Omental fat pad (tissue), 4 donors: ENCODE data around the gene CACNA2D3. TPM values are rescaled to one million over a fixed set of nuclear protein-coding genes. Genes with fewer than 3 reads are reported as not detected.

Experiments used
- ATAC-seq: fragments of 150-250 bp; one replicate; pipeline ENCODE4 v1.9.1; 2016; ENCODE audit warnings: mild to moderate bottlenecking, moderate library complexity; ENCODE audit not compliant: low FRiP score
- DNase-seq: peaks from one replicate; pipeline ENCODE4 v3.0.0-alpha.2; 2019; ENCODE audit warnings: low spot score
- CTCF ChIP-seq, 3 donors: fragments of 450-650 bp; IDR thresholded peaks; one replicate each; pipeline ENCODE4 v1.5.1; 2016 to 2017; ENCODE audit warnings: antibody characterized with exemption in 3 of 3, mild to moderate bottlenecking in 3 of 3, moderate library complexity in 2 of 3
- total RNA-seq, 4 donors: library from RNA; depleted of rRNA; stranded (reverse); fragments of >200 nt; gene quantifications; one replicate each; pipeline ENCODE4 v1.1.0, GENCODE V29; 2016

Gene CACNA2D3
- total RNA-seq, 4 donors from 2014 or later, result 2.6 to 6.1 (median 4.5) TPM

- DNase-seq (no peak), ATAC-seq (no peak)
Measured at GRCh38 chr3:54818942-54819341, 696.6 kb downstream of the CACNA2D3 start.

GRCh38 chr3:54819946-54820345, 697.6 kb downstream of the CACNA2D3 start:
- DNase-seq (no peak), ATAC-seq (no peak)
- TF ChIP-seq CTCF (IDR thresholded peaks at IDR 0.05), result no peak

More at GRCh38 chr3:54818942-54819341, 696.6 kb downstream of the CACNA2D3 start:
- TF ChIP-seq CTCF (IDR thresholded peaks at IDR 0.05), result no peak

DNA sequence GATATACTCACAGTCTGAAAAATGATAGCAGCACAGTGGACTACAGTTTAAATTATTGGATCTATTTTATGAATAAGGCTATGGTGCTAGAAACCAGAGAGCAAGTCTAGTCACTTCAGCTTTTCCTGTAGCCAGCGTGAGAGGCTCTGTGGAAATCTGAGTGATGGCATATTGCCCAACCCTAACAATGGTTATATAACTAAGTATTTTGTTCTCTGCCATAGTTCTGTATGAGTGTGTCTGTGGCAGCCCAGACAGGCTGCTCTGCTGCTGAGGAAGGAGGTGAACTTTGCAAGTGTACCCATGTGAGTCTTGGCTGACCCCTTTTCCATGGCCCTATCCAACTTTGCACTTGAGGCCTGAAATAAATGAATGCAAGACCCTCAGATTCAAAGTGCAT, 699.9 kb downstream of the CACNA2D3 start:
- ATAC-seq (no peak), DNase-seq (no peak)
- TF ChIP-seq CTCF (IDR thresholded peaks at IDR 0.05), result no peak

DNA sequence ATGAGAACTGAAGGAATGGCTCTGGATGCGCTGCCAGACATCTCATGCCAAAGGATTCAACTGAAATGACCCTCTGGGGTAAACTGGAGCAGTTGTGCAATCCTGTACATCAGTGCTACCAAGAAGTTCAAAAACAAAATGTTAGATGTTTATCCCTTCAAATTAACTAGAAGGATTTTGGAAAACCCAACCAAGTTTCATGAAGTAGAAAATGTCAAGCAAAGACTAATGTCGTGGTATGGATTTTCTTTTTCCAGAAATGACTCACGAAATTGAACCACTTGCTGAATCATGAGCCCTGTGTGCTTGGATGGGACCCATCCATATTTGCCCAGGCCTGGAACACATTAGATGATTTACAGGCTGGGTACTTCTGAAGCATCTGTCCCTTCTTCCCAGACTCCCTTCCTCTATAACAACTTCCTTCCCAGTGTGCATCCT, 703.9 kb downstream of the CACNA2D3 start:
- DNase-seq (no peak), ATAC-seq (no peak)
- no peak for TF ChIP-seq CTCF (IDR thresholded peaks at IDR 0.05)

DNA sequence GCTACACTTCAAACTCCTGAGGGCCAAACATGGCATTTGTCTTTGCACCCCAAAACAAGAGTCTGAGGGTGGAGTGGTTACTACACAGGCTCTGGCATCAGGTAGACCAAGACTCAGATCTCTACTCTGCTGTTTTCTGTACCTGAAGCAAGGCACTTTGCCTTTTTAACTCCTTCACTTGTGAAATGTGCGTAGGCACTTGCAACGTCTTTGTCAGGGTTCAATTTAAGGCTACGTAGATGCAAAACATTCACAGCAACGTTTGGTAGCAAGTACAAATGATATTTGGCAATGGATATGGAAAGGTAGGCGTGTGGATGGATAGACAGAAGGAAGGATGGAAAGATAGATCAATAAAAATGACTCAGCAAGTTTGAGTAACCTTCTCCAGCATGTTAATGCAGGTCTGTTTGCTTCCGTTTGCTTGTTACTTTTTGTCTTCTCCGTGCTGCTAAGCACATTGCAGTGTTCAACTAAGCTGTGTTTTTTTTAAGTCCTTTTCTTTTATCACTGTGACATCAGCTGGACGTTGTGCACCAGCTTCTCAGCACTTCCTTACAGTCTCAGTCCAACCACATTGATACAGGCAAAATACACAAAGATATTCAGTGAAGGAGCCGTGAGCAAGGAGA, 704.8 kb downstream of the CACNA2D3 start:
- no peak for TF ChIP-seq CTCF (IDR thresholded peaks at IDR 0.05)

DNA sequence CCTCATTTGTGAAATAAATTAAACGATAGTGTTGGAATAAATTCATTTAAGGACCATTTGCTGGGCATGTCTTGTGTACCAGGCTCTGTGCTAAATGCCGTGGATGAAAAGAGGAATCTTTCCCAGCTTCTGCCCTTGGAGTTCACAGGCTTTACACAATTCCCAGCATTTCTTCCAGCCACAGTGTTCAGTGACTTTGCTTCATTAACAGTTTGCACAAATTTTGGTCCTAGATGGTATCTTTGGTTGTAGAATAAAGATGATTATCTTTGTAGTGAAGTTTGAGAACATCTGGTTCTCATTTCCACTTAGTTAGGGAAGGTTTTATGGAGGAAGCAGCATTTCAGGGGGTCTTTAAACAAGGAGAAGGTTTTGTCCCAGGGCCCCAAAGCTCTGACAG, 705.4 kb downstream of the CACNA2D3 start:
- no peak for DNase-seq
- no peak for TF ChIP-seq CTCF (IDR thresholded peaks at IDR 0.05)
- no peak for ATAC-seq

More for the DNA sequence above, 704.8 kb downstream of the CACNA2D3 start:
- DNase-seq, result no peak
- ATAC-seq, result no peak

DNA sequence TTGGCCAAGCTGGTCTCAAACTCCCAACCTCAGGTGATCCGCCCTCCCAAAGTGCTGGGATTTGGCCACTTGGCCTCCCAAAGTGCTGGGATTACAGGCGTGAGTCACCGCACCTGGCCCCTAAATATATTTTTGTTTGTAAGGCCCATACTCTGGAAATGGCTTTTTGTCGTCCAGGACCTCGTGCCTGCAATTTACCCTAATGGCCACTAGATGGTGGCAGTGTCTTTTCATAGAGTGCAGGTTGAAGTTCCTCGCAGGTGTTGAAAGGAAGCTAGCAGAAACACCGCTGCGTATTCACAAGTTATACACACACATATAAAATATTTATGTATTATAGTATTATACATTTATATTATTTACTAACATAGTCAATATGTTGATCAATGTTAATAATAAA, 708.3 kb downstream of the CACNA2D3 start:
- ATAC-seq, result no peak
- no peak for TF ChIP-seq CTCF (IDR thresholded peaks at IDR 0.05)
- no peak for DNase-seq
